SK-N-SH (cell line): ENCODE data around the gene AP2A2.

Experiments used
- JUND ChIP-seq: IDR thresholded peaks from 2 replicates; pipeline ENCODE4 v1.4.0; 2012
- POLR2AphosphoS5 ChIP-seq: IDR thresholded peaks from 2 replicates; pipeline ENCODE4 v1.6.1; 2012; ENCODE audit warnings: low read depth, low read length
- TCF12 ChIP-seq: IDR thresholded peaks from 2 replicates; pipeline ENCODE4 v1.4.0; 2012
- TF ChIP-seq, protein P1 (sequence below): fragments of 200-600 bp; sonication (generic); IDR thresholded peaks from 2 replicates; pipeline ENCODE4 v1.6.1; 2017; ENCODE audit warnings: antibody characterized with exemption, mild to moderate bottlenecking, moderate library complexity

DNA sequence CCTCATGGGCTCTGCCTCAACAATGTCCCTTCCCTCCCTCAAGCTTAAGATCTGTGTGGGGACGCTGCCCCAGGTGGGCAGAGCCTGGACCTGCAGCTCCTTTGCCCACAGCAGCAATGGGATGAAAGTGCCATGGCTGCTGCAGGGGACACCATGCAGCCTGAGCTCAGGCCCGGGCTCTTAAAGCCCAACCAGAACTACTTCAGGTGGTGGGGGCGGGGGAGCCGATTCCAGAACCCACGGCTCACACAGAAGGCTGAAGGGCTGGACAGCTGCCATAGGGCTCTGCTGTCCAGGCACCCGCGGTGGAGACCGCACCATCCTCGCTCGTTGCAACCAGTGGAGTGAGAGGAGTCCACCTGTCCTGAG, 27.5 kb upstream of the AP2A2 start:
- TF ChIP-seq, protein P1, sequence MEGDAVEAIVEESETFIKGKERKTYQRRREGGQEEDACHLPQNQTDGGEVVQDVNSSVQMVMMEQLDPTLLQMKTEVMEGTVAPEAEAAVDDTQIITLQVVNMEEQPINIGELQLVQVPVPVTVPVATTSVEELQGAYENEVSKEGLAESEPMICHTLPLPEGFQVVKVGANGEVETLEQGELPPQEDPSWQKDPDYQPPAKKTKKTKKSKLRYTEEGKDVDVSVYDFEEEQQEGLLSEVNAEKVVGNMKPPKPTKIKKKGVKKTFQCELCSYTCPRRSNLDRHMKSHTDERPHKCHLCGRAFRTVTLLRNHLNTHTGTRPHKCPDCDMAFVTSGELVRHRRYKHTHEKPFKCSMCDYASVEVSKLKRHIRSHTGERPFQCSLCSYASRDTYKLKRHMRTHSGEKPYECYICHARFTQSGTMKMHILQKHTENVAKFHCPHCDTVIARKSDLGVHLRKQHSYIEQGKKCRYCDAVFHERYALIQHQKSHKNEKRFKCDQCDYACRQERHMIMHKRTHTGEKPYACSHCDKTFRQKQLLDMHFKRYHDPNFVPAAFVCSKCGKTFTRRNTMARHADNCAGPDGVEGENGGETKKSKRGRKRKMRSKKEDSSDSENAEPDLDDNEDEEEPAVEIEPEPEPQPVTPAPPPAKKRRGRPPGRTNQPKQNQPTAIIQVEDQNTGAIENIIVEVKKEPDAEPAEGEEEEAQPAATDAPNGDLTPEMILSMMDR = peak; percentile 48
- TF ChIP-seq POLR2AphosphoS5 (no peak), TCF12 (no peak), JUND (no peak)
